Spleen (tissue), 7 donors: Measurements from ENCODE around the gene NPDC1.

Experiments used
- CTCF ChIP-seq, 11 experiments: fragments of 200-600 bp in 7 of 11; fragments of 450-650 bp in 4 of 11; sonication (generic) in 4 of 11; IDR thresholded peaks in 8 of 11; conservative IDR thresholded peaks in 3 of 11; 1 replicate in 7 of 11; 2 replicates in 4 of 11; pipeline versions ENCODE4 v1.4.0 to v1.8.0; 2016 to 2021; ENCODE audit warnings: antibody characterized with exemption in 11 of 11, inconsistent platforms in 4 of 11, mild to moderate bottlenecking in 1 of 11
- POLR2A ChIP-seq, 3 donors: fragments of 450-650 bp; IDR thresholded peaks; one replicate each; pipeline ENCODE4 v1.5.1; 2017; ENCODE audit warnings: antibody characterized with exemption in 3 of 3, mild to moderate bottlenecking in 1 of 3
- donor health status: DM: no; HTN: no; CAD: no; lungs with moderate emphysema.
- donor health status: DM: no; HTN: no; CAD: no.
- donor health status: DM: no; HTN: no; CAD: no.

GRCh38 chr9:136994888-136995230 is 51.1 kb downstream of the NPDC1 start:
- TF ChIP-seq CTCF (IDR thresholded peaks at IDR 0.05 in 8 of 11, conservative IDR thresholded peaks at IDR 0.05 in 3 of 11) = no peak
- no peak for TF ChIP-seq POLR2A (IDR thresholded peaks at IDR 0.05)
